Measurements from ENCODE around the gene PYGO2.
"Not testable (repeated sequence)": the region's sequence is repeated elsewhere in the genome, so short reads cannot be mapped to it uniquely, and the experiment has no call there.

Gene PYGO2

DNA sequence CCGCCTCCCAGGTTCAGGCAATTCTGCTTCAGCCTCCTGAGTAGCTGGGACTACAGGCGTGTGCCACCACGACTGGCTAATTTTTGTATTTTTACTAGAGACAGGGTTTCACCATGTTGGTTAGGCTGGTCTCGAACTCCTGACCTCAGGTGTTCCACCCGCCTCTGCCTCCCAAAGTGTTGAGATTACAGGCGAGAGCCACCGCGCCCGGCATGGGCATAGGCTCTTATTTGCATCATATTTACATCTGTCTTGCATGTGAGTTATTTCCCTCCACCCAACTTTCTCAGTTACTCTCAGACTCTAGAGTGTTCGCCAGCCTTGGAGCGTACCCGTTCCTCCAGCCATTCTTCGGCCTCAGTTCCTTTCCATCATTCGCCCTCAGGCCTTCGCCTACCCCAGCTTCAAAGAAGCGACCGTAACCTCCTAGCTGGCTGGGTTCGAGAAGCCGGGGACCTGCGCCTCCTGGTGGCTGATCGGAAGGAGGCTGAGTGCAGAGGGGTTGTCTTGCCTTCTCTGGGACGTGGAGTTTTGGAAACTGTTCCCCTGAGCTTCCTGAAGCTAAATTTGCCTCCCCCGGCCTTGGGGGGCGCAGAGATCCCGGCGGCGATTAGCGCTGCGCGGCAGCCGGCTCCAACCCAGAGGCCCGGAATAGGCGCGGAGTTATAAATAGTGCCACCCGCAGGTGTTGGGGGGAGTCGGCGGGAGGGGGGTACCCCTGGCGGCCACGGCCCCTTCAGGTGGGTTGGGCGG lies 37.4 kb upstream of the PYGO2 start:
- no peak for DNase-seq (ENCODE audit: low read depth)
- TF ChIP-seq, protein P1, sequence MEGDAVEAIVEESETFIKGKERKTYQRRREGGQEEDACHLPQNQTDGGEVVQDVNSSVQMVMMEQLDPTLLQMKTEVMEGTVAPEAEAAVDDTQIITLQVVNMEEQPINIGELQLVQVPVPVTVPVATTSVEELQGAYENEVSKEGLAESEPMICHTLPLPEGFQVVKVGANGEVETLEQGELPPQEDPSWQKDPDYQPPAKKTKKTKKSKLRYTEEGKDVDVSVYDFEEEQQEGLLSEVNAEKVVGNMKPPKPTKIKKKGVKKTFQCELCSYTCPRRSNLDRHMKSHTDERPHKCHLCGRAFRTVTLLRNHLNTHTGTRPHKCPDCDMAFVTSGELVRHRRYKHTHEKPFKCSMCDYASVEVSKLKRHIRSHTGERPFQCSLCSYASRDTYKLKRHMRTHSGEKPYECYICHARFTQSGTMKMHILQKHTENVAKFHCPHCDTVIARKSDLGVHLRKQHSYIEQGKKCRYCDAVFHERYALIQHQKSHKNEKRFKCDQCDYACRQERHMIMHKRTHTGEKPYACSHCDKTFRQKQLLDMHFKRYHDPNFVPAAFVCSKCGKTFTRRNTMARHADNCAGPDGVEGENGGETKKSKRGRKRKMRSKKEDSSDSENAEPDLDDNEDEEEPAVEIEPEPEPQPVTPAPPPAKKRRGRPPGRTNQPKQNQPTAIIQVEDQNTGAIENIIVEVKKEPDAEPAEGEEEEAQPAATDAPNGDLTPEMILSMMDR (conservative IDR thresholded peaks at IDR 0.05; ENCODE audit: low read depth, low read length): peak; percentile 97

GRCh38 chr1:154998201-154998780 lies 36.7 kb upstream of the PYGO2 start:
- DNase-seq (ENCODE audit: low read depth): no peak
- no peak overlapping the region for H3K4me3 ChIP-seq (ENCODE audit: low read length)
- TF ChIP-seq, protein P1 (conservative IDR thresholded peaks at IDR 0.05; ENCODE audit: low read depth, low read length): peak; percentile 15

More for the DNA sequence above, 37.4 kb upstream of the PYGO2 start:
- peak overlapping the region; percentile 35 for H3K4me3 ChIP-seq (ENCODE audit: low read length)

DNA sequence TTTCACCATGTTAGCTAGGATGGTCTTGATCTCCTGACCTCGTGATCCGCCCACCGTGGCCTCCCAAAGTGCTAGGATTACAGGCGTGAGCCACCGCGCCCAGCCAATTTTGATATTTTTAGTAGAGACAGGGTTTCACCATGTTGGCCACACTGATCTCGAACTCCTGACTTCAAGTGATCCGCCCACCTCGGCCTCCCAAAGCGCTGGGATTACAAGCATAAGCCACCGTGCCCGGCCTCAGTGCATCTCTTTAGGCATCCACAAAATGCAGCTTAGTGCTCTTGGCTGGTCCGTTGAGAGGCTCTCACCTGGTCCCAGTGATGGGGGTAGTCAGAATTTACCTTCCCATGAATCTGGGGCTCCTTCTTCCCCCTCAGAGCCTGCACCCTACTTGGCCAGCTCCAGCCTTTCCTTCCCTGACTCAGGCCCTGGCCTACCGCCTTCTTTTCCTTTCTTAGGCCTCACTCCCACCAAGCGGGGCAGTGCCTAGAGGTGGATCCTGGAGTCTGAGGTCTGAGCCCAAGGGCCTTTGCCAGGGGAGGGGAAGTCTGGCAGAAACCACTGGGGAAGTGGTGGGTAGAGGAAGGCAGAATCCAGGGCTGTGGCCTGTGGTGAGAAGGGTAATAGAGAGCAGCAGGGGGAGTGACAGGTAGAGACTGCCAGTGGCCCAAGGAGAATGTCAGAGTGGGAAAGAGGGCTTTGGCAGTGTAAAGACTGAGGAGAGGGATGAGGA lies 35.6 kb upstream of the PYGO2 start:
- DNase-seq (ENCODE audit: low read depth): no peak
- H3K4me3 ChIP-seq (ENCODE audit: low read length): no peak overlapping the region
- TF ChIP-seq, protein P1 (conservative IDR thresholded peaks at IDR 0.05; ENCODE audit: low read depth, low read length): no peak

DNA sequence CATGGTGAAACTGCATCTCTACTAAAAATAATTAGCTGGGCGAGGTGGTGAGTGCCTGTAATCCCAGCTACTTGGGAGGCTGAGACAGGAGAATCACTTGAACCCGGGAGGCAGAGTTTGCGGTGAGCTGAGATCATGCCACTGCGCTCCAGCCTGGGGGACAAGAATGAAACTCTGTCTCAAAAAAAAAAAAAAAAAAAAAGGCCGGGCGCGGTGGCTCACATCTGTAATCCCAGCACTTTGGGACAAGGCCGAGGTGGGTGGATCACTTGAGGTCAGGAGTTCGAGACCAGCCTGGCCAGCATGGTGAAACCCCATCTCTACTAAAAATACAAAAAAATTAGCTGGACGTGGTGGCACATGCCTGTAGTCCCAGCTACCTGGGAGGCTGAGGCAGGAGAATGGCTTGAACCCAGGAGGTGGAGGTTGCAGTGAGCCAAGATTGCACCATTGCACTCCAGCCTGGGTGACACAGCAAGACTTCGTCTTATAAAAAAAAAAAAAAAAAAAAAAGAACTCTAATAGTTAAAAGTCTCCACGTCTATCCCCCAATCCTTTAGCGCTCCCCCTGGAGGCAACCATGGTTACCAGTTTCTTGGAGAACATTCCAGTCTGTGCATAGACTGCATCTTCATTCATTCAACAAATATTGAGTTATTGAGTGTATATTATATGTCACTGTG lies 33.9 kb upstream of the PYGO2 start:
- not testable (repeated sequence) for DNase-seq (ENCODE audit: low read depth); H3K4me3 ChIP-seq (ENCODE audit: low read length)
- TF ChIP-seq, protein P1 (conservative IDR thresholded peaks at IDR 0.05; ENCODE audit: low read depth, low read length): peak; percentile 60

DNA sequence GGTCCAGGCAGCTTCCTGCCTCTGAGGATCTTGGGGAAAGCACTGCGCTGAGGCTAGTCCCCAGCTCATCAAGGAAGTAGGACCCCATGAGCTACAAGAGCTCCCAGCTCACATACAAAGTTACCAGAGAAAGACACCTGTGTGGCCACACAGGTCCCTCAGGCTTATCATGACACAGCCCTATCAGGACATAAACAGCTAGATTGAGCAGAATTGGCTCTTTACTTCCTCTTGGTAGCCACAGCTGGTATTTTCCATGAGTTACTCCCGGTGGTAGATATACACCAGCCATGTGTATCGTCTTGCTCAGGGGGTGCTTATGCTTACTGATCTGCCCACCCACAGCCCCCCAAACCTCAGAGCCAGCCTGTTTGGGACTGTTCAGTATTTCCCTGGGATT lies 33.0 kb upstream of the PYGO2 start:
- no peak for DNase-seq (ENCODE audit: low read depth)
- H3K4me3 ChIP-seq (ENCODE audit: low read length): no peak overlapping the region
- TF ChIP-seq, protein P1 (conservative IDR thresholded peaks at IDR 0.05; ENCODE audit: low read depth, low read length): no peak

DNA sequence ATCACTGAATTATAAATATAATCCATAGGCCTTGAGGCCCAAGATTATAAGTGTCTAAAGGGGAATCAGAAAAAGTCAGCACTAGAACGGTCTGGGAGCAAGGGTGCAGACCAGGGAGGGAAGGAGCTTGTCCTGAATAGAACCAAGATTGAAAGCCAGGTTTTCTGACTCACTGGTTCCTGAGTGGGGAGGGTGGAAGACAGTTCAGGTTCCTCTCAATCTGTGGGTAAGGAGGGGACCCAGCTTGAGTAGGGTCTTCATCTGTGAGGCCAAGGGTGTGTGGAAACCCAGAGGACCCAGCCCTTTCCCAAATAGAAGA lies 32.6 kb upstream of the PYGO2 start:
- TF ChIP-seq, protein P1 (conservative IDR thresholded peaks at IDR 0.05; ENCODE audit: low read depth, low read length): no peak
- no peak for DNase-seq (ENCODE audit: low read depth)
- H3K4me3 ChIP-seq (ENCODE audit: low read length): no peak overlapping the region

All from retinal pigment epithelial cell (primary cell).